Ovary (tissue), 9 donors: Measurements from ENCODE around the gene ZCCHC10. TPM values are rescaled to one million over a fixed set of nuclear protein-coding genes. Genes with fewer than 3 reads are reported as not detected.
A peak's percentile ranks its signal among the peaks of the same experiment; 100 is the strongest.

Source experiments
- DNase-seq, 5 donors: peaks; one replicate each; pipeline ENCODE4 v3.0.0-alpha.2; 2019 to 2020
- H3K27ac ChIP-seq, 2 donors: fragments of 200-600 bp; one replicate each; pipeline versions ENCODE4 v1.5.1 to v1.8.0; 2019 to 2022
- H3K27me3 ChIP-seq: fragments of 200-600 bp; one replicate; pipeline ENCODE4 v1.8.0; 2022
- H3K36me3 ChIP-seq: fragments of 200-600 bp; sonication (generic); one replicate; pipeline ENCODE4 v1.5.1; 2019
- H3K4me1 ChIP-seq: one replicate; pipeline ENCODE4 v1.8.1; 2013; ENCODE audit warnings: mild to moderate bottlenecking, moderate library complexity; ENCODE audit not compliant: insufficient read depth
- H3K4me3 ChIP-seq: fragments of 200-600 bp; sonication (generic); one replicate; pipeline ENCODE4 v1.5.1; 2017
- H3K9me3 ChIP-seq, 2 donors: fragments of 200-600 bp in 1 of 2; sonication (generic) in 1 of 2; one replicate each; pipeline versions ENCODE4 v1.5.1 to v1.8.1; 2013 to 2019; ENCODE audit warnings: mild to moderate bottlenecking in 1 of 2, moderate library complexity in 1 of 2
- CTCF ChIP-seq, 3 donors: fragments of 450-650 bp in 2 of 3; fragments of 200-600 bp in 1 of 3; IDR thresholded peaks; one replicate each; pipeline versions ENCODE4 v1.5.1 to v1.8.0; 2016 to 2022; ENCODE audit warnings: antibody characterized with exemption in 3 of 3, mild to moderate bottlenecking in 1 of 3
- EP300 ChIP-seq: sonication (generic); formaldehyde crosslinking; IDR thresholded peaks from one replicate; pipeline ENCODE4 v1.6.1; 2017; ENCODE audit warnings: antibody characterized with exemption
- POLR2A ChIP-seq: fragments of 450-650 bp; IDR thresholded peaks from one replicate; pipeline ENCODE4 v1.6.1; 2017; ENCODE audit warnings: antibody characterized with exemption, mild to moderate bottlenecking, moderate library complexity
- WGBS, 3 donors: extraction: QIAGEN DNeasy Blood & Tissue Kit in 1 of 3; methylation state at CpG; one replicate each; pipeline versions ENCODE4 v1.1.5 to v1.1.7; 2013 to 2017; 5-methylcytosine and 5-hydroxymethylcytosine counted together
- intact Hi-C, 4 donors: fragments of 100-400 bp; cut with DNase I; formaldehyde crosslinking; loops; one replicate each; pipeline versions ENCODE4 v1.11.0 to v1.15.1; 2022 to 2023
- polyA plus RNA-seq, 2 donors: library from polyadenylated mRNA; stranded (reverse); fragments of 200-250 nt in 1 of 2; fragments of 350-450 nt in 1 of 2; fragmentation: Illumina TruSeq in 1 of 2; extraction: RNeasy Lipid Tissue Mini Kit (QIAGEN cat#74804) in 1 of 2; gene quantifications; one replicate each; pipeline ENCODE4 v1.2.3, GENCODE V29; 2013 to 2014
- total RNA-seq, 7 donors: library from RNA; depleted of rRNA in 2 of 7; stranded (reverse); fragments of >200 nt in 2 of 7; fragmentation: NEBNext Ultra II Directional in 3 of 7; extraction: Animal tissue kit (Norgen Biotek cat#: 25700) in 3 of 7; gene quantifications; one replicate each; pipeline versions ENCODE4 v1.1.0 to v1.2.4, GENCODE V29; 2016 to 2023
- donor health status: DM: no; HTN: no; CAD: no; lungs with moderate emphysema.
- donor health status: DM: no; HTN: no; CAD: no.
- donor health status: Bipolar disorder and iron deficiency.
- donor health status: DM: yes; HTN: yes; CAD: no.
- donor health status: DM: no; HTN: no; CAD: no.
- donor health status: DM: yes; HTN: yes; CAD: no.

Gene ZCCHC10
- total and polyA plus RNA-seq, 9 donors: 13.4 to 19.3 (median 16.2) TPM

GRCh38 chr5:133056891-133057290 lies 30.5 kb upstream of the ZCCHC10 start:
- no peaks in the 10 kb centered on the region for H3K9me3 ChIP-seq
- H3K4me3 ChIP-seq: no peak overlapping the region
- intact Hi-C loops: no loop called here
- no peak overlapping the region for H3K27ac ChIP-seq
- no peaks in the 10 kb centered on the region for H3K36me3 ChIP-seq
- no peak for DNase-seq
- 63 to 75% (median 75%) methylated on average over 1 of the region's 1 CpG for WGBS, 3 donors
- H3K4me1 ChIP-seq: peaks cover 2% of the 10 kb centered on the region
- H3K27me3 ChIP-seq: no peaks in the 10 kb centered on the region
- no peak for TF ChIP-seq POLR2A
- TF ChIP-seq EP300: no peak
- TF ChIP-seq CTCF (IDR thresholded peaks at IDR 0.05): no peak

DNA sequence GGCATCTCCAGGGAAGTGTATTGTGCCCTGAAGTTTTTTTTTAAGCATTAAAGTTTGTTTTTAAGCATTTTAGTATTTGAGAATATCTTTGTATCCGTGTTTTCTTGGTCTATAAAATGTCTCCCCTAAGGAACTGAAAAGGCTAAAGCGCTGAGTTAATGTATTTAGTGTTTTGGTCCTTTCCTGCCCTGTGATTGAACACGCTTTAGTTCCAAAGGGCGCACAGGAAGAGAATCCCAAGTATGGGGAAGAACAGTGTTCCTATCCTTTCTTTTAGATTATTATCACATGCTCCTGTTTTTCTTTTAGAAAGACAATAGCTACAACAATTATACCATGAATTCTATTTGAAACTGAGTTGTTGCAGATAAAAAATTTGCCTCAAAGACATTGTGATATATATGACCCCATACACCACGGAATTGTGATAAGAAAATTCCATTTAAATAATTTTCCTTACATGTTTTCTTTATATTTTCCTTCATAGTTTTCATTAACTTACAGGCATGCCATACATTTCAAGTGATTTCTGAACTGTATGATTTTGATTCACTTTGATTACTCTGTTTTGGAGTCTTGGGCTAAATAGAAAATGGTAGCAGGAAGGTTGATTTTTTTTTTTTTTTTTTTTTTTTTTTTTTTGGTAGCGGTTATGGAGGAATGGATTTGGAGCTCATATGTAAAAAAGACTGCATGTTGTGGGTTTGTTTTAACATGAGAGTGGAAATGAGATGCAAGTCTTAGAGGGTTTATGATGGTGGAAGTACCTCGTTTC lies 28.5 kb upstream of the ZCCHC10 start:
- no peak overlapping the region for H3K4me3 ChIP-seq
- no peaks in the 10 kb centered on the region for H3K27me3 ChIP-seq
- no peaks in the 10 kb centered on the region for H3K36me3 ChIP-seq
- H3K27ac ChIP-seq: no peak overlapping the region
- WGBS, 3 donors: 88 to 90% (median 89%) methylated on average over 7 of the region's 7 CpGs
- H3K4me1 ChIP-seq: peaks cover 3% of the 10 kb centered on the region
- DNase-seq: no peak
- no peaks in the 10 kb centered on the region for H3K9me3 ChIP-seq
- TF ChIP-seq POLR2A (no peak), CTCF (IDR thresholded peaks at IDR 0.05) (no peak), EP300 (no peak)
- intact Hi-C loops: loop anchor here in 1 of 4 donors (5.0 kb wide), 1 partner anchor 93 kb away; the partner anchor contains the start of gene AFF4

DNA sequence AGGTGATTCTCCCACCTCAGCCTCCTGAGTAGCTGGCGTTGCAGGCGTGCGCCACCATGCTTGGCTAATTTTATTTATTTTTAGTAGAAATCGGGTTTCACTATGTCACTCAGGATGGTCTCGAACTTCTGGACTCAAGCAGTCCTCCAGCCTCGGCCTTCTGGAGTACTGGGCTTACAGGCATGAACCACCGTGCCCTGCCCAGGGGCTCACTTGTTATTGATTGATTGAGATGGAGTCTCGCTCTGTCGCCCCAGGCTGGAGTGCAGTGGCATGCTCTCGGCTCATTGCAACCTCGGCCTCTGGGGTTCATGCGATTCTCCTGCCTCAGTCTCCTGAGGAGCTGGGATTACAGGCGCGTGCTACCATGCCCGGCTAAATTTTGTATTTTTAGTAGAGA lies 27.1 kb upstream of the ZCCHC10 start:
- peaks cover 4% of the 10 kb centered on the region for H3K4me1 ChIP-seq
- H3K9me3 ChIP-seq: no peaks in the 10 kb centered on the region
- WGBS, 3 donors: 86 to 92% (median 88%) methylated on average over 15 of the region's 15 CpGs
- intact Hi-C loops: loop anchor here in 1 of 4 donors (5.0 kb wide), 1 partner anchor 91 kb away; the partner anchor contains the start of gene AFF4
- no peaks in the 10 kb centered on the region for H3K27me3 ChIP-seq
- H3K36me3 ChIP-seq: no peaks in the 10 kb centered on the region
- H3K27ac ChIP-seq: no peak overlapping the region
- H3K4me3 ChIP-seq: no peak overlapping the region
- TF ChIP-seq CTCF (IDR thresholded peaks at IDR 0.05): no peak
- peak in 2 of 5 donors; percentile 25 to 26 for DNase-seq

- peak; percentile 24 to 61 (median 46) for DNase-seq
- no peak for TF ChIP-seq POLR2A
- 1% methylated on average over 30 to 59 of the region's 59 CpGs for WGBS, 3 donors
- H3K4me1 ChIP-seq: peaks cover 4% of the 10 kb centered on the region
- no peaks in the 10 kb centered on the region for H3K9me3 ChIP-seq
- peak overlapping the region; percentile 93 to 98 for H3K27ac ChIP-seq
- no peaks in the 10 kb centered on the region for H3K36me3 ChIP-seq
- no peaks in the 10 kb centered on the region for H3K27me3 ChIP-seq
- peak overlapping the region; percentile 93 for H3K4me3 ChIP-seq
- intact Hi-C loops: loop anchor here in 1 of 4 donors (5.0 kb wide), 1 partner anchor 90 kb away; the partner anchor contains the start of gene AFF4
These were observed 26.2 kb upstream of the ZCCHC10 start for GRCh38 chr5:133052317-133053175.
